LNCaP clone FGC (cell line): ENCODE measurements around the gene SELENOH.
A peak's percentile ranks its signal among the peaks of the same experiment; 100 is the strongest.

Experiments used
- DNase-seq: peaks from one replicate; pipeline ENCODE4 v3.0.0-alpha.2; 2011; ENCODE audit warnings: low read depth
- H3K4me3 ChIP-seq: 2 replicates; pipeline ENCODE4 v1.5.1; 2011; ENCODE audit warnings: mild to moderate bottlenecking, low read depth, low read length, control low read depth
- TF ChIP-seq, protein P1 (sequence below): IDR thresholded peaks from 2 replicates; pipeline ENCODE4 v1.5.1; 2012; ENCODE audit warnings: mild to moderate bottlenecking; ENCODE audit not compliant: control insufficient read depth, insufficient read depth; ENCODE audit errors: extremely low read depth

Gene SELENOH

DNA sequence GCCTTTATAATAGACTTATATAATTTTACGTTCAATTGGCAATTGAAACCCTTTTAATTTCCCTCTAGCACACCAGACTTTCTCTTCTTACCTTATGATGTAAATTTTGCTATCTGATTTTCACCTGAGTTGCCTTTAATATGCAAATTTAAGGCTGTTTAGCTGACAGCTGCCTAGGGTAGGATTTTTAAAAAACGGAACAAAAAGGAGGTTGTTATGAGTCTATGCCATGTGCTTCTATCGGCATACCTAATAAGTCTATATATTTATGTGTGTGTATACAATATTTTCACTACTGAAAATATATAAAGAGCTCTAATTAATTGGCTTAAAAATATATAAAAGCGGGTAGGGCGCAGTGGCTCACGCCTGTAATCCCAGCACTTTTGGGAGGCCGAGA lies 11.8 kb upstream of the SELENOH start:
- no peak overlapping the region for H3K4me3 ChIP-seq
- no peak for DNase-seq
- TF ChIP-seq, protein P1, sequence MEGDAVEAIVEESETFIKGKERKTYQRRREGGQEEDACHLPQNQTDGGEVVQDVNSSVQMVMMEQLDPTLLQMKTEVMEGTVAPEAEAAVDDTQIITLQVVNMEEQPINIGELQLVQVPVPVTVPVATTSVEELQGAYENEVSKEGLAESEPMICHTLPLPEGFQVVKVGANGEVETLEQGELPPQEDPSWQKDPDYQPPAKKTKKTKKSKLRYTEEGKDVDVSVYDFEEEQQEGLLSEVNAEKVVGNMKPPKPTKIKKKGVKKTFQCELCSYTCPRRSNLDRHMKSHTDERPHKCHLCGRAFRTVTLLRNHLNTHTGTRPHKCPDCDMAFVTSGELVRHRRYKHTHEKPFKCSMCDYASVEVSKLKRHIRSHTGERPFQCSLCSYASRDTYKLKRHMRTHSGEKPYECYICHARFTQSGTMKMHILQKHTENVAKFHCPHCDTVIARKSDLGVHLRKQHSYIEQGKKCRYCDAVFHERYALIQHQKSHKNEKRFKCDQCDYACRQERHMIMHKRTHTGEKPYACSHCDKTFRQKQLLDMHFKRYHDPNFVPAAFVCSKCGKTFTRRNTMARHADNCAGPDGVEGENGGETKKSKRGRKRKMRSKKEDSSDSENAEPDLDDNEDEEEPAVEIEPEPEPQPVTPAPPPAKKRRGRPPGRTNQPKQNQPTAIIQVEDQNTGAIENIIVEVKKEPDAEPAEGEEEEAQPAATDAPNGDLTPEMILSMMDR, result no peak

DNA sequence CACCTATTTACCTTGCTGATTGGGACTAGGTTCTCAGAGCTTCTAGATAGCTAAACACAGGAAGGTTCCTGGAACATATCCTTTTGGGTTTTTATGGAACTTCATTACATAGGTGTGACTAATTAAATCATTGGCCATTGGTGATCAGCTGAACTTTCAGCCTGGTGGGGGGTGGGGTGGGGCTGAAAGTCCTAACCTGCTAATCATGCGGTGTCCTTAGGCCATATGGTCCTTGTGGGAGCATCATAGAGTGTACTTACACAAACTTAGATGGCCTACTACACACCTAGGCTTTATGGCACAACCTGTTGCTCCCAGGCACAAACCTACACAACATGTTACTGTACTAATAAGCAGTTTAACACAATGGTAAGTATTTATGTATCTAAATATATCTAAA lies 8.6 kb upstream of the SELENOH start:
- no peak for DNase-seq
- no peak overlapping the region for H3K4me3 ChIP-seq
- TF ChIP-seq, protein P1, result no peak

GRCh38 chr11:57735619-57736298 lies 5.5 kb upstream of the SELENOH start:
- no peak for DNase-seq
- H3K4me3 ChIP-seq, result no peak overlapping the region
- TF ChIP-seq, protein P1, result no peak

DNA sequence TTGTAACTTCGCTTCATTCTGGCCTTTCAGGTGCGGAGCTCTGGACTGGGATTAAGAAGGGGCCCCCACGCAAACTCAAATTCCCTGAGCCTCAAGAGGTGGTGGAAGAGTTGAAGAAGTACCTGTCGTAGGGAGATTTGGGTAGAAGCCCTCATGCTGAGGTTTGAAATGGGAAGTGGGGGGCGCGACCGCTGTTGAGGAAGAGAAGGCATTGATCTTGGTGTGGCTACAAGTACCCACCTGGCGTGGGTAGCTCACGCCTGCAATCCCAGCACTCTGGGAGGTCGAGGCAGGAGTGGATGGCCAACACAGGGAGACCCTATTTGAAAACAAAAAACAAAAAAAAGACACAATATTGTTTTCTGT lies 779 bp downstream of the SELENOH start:
- TF ChIP-seq, protein P1, result no peak
- peak overlapping the region; percentile 95 for H3K4me3 ChIP-seq
- no peak for DNase-seq

- no peak overlapping the region for H3K4me3 ChIP-seq
- DNase-seq, result no peak
- TF ChIP-seq, protein P1, result no peak
These were observed 3.1 kb downstream of the SELENOH start for GRCh38 chr11:57744357-57744756.

- DNase-seq, result no peak
- TF ChIP-seq, protein P1, result no peak
- H3K4me3 ChIP-seq, result no peak overlapping the region
These were observed 3.9 kb downstream of the SELENOH start for GRCh38 chr11:57745206-57745605.

DNA sequence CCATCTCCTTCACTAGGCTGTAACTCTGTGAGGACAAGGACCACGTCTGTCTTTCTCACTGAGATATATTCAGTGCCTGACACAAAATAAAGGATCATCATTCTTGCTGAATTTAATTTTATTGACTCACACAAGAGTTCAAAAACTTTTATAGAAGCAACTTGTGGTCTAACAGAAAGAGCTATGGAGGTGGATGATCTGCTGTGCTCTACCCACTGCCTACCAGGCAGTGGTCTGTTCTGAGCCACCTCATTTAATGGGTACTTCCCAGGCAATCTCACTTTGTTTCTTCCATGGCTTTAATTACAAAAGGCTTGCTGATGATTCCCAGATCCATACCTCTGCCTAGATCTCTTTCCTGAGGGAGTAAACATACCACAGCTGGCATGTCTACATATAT lies 5.6 kb downstream of the SELENOH start:
- H3K4me3 ChIP-seq, result no peak overlapping the region
- TF ChIP-seq, protein P1, result no peak
- no peak for DNase-seq
